Cardiac muscle cell (in vitro differentiated cells and primary cell): Measurements from ENCODE around the gene TSPAN9. TPM values are rescaled to one million over a fixed set of nuclear protein-coding genes. Genes with fewer than 3 reads are reported as not detected.

Experiments used
- DNase-seq, 2 donors: peaks; one replicate each; pipeline versions ENCODE4 v3.0.0 to v3.0.0-alpha.2; 2010 to 2017; ENCODE audit warnings: low read depth in 1 of 2, low spot score in 1 of 2
- H3K27ac ChIP-seq: fragments of 200-600 bp; sonication (generic); 2 replicates; pipeline ENCODE4 v1.5.1; 2016
- H3K27me3 ChIP-seq: fragments of 200-600 bp; sonication (generic); 2 replicates; pipeline ENCODE4 v1.6.0; 2016; ENCODE audit warnings: control low read depth
- H3K36me3 ChIP-seq: fragments of 200-600 bp; sonication (generic); 2 replicates; pipeline ENCODE4 v1.5.1; 2016; ENCODE audit warnings: control low read depth
- H3K4me1 ChIP-seq: fragments of 200-600 bp; sonication (generic); 2 replicates; pipeline ENCODE4 v1.8.1; 2017; ENCODE audit warnings: low read depth, mild to moderate bottlenecking, mixed run types
- H3K4me3 ChIP-seq: fragments of 200-600 bp; sonication (generic); 2 replicates; pipeline ENCODE4 v1.5.1; 2016; ENCODE audit warnings: mild to moderate bottlenecking
- H3K9me3 ChIP-seq: fragments of 200-600 bp; sonication (generic); 2 replicates; pipeline ENCODE4 v1.5.1; 2017; ENCODE audit warnings: low read depth, mild to moderate bottlenecking, control low read depth
- polyA plus RNA-seq: library from polyadenylated mRNA; unstranded; fragments of >200 nt; fragmentation: Nextera tagmentation; extraction: Ambion mirVana; gene quantifications from 2 replicates; pipeline ENCODE4 v1.2.1, GENCODE V29; 2016
- total RNA-seq: library from RNA; depleted of rRNA; stranded (reverse); fragments of >200 nt; gene quantifications from 2 replicates; pipeline ENCODE4 v1.2.3, GENCODE V29; 2016
- TF ChIP-seq, protein P1 (sequence below): IDR thresholded peaks from 2 replicates; pipeline ENCODE4 v1.5.1; 2012; ENCODE audit warnings: low read depth, mild to moderate bottlenecking, low read length

Gene TSPAN9
- total and polyA plus RNA-seq, 2 experiments from 2014 or later: 13.3 to 199 TPM

DNA sequence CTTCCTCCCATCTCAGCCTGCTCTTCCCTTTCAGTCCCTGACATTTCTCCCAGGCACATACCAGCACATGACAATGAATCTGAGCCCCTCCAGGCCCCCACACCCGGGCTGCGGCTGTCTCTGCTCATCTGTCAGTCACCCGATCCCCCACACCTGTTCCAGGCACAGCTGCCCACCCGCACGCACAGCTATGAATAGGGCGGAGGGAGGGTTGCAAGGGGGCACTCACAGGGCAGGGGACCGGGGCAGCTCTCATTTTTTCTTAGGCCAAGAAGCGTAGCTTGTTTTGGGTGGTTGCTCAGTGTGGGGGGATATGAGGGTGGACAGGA lies 43.7 kb upstream of the TSPAN9 start:
- no peak for DNase-seq
- Histone ChIP-seq H3K36me3 (peaks cover 3% of the 10 kb centered on the region), H3K27me3 (no peaks in the 10 kb centered on the region), H3K9me3 (no peaks in the 10 kb centered on the region), H3K27ac (peak overlapping the region; percentile 13), H3K4me1 (peaks cover 13% of the 10 kb centered on the region), H3K4me3 (no peak overlapping the region)
- TF ChIP-seq, protein P1, sequence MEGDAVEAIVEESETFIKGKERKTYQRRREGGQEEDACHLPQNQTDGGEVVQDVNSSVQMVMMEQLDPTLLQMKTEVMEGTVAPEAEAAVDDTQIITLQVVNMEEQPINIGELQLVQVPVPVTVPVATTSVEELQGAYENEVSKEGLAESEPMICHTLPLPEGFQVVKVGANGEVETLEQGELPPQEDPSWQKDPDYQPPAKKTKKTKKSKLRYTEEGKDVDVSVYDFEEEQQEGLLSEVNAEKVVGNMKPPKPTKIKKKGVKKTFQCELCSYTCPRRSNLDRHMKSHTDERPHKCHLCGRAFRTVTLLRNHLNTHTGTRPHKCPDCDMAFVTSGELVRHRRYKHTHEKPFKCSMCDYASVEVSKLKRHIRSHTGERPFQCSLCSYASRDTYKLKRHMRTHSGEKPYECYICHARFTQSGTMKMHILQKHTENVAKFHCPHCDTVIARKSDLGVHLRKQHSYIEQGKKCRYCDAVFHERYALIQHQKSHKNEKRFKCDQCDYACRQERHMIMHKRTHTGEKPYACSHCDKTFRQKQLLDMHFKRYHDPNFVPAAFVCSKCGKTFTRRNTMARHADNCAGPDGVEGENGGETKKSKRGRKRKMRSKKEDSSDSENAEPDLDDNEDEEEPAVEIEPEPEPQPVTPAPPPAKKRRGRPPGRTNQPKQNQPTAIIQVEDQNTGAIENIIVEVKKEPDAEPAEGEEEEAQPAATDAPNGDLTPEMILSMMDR: no peak

DNA sequence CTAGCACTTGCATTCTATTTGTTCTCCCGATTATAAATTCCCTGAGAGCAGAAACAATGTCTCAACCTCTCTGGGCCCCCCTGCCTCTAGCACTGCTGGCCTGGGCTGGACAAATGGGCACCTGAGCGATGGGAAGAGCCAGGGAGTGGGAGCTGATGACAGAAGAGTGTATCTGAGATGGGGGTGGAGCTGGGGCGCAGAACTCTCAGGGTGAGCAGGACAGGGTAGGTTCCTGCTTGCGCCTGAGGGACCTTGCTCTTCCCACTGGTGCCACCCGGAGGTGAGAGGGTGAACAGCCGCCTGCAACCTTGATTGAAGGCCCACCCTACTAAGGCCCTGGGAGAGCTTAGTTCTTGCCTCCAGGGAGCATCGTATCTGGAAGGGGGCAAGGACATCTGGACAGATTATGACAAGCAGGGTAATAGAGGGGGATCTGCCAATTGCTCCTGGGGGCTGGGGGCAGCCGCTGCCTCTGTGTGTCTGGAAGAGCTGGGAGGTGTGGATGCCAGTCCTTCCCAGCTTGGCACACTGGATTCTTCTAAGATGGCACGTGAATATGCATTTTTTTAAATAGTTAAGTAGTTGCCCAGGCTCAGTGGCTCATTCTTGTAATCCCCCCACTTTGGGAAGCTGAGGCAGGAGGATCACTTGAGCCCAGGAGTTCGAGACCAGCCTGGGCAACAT lies 43.0 kb upstream of the TSPAN9 start:
- peaks cover 3% of the 10 kb centered on the region for H3K36me3 ChIP-seq
- peaks cover 13% of the 10 kb centered on the region for H3K4me1 ChIP-seq
- TF ChIP-seq, protein P1: peak; percentile 84
- no peaks in the 10 kb centered on the region for H3K9me3 ChIP-seq
- no peak overlapping the region for H3K4me3 ChIP-seq
- peak overlapping the region; percentile 13 for H3K27ac ChIP-seq
- H3K27me3 ChIP-seq: no peaks in the 10 kb centered on the region
- peak; percentile 76 to 88 for DNase-seq

DNA sequence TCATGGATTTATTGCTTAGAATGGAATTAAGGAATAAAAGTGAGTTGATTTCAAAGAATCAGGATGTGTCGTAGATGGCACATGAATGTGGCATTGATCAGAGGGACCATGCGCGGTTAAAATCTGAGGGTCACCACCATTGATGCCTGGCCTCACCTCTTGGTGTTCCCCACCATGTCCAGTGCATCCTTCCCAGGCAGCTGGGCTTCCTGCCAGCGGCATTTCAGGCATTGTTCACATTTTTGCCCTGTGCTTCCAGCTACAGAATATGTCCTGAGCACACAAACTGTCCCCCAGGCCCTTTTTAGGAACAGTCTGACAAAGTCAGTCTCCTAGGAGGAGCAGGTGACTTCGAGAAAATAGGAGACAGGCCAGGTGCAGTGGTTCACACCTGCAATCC lies 42.0 kb upstream of the TSPAN9 start:
- H3K4me1 ChIP-seq: peaks cover 13% of the 10 kb centered on the region

DNA sequence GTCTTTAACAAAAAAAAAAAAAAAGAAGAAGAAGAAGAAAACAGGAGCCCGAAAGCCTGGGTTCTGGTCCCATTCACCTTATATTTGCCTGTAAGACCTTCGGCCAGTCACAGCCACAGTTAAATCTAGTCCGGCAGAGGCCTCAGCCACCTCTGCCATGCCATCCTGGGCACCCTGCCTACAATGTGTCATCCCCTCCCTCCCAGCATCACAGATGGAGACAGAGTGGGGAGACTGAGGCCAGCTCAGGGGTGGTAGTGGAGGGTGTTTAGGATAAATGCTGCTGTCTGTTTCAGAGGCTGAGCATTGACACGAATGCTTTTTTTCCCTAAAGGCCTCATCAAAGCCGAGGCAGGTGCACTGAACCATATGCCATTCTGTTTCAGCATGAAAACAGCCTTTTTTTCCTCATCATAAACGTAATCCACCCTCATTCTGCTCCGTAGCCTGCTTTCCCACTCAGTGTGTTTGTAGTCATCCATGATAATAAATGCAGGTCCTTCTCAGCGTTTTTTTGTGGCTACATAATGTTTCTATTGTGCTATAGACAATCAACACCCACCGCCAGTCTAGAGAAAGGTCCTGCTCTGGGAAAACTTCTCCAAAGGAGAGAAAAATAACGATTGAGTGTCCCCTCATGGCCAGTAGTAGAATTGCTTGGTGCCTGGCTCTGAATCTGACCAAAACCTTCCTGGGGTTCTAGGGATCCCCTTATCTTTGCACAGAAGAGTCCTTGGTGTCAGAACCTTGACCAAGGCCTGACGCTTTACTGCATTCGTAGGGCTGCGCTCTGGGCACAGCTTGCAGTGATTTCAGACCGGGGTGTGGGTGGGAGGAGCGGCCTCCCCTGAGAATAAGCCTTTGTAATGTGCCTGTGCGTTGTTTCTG lies 41.1 kb upstream of the TSPAN9 start:
- Histone ChIP-seq H3K4me1 (peaks cover 13% of the 10 kb centered on the region), H3K27ac (no peak overlapping the region), H3K36me3 (peaks cover 3% of the 10 kb centered on the region), H3K27me3 (no peaks in the 10 kb centered on the region), H3K4me3 (no peak overlapping the region), H3K9me3 (no peaks in the 10 kb centered on the region)
- DNase-seq: peak; percentile 32 to 34
- TF ChIP-seq, protein P1: peak; percentile 53

More for the DNA sequence above, 42.0 kb upstream of the TSPAN9 start:
- Histone ChIP-seq H3K4me3 (no peak overlapping the region), H3K36me3 (peaks cover 3% of the 10 kb centered on the region), H3K9me3 (no peaks in the 10 kb centered on the region), H3K27me3 (no peaks in the 10 kb centered on the region), H3K27ac (peak overlapping the region; percentile 50)
- peak; percentile 31 for DNase-seq
- TF ChIP-seq, protein P1: no peak

DNA sequence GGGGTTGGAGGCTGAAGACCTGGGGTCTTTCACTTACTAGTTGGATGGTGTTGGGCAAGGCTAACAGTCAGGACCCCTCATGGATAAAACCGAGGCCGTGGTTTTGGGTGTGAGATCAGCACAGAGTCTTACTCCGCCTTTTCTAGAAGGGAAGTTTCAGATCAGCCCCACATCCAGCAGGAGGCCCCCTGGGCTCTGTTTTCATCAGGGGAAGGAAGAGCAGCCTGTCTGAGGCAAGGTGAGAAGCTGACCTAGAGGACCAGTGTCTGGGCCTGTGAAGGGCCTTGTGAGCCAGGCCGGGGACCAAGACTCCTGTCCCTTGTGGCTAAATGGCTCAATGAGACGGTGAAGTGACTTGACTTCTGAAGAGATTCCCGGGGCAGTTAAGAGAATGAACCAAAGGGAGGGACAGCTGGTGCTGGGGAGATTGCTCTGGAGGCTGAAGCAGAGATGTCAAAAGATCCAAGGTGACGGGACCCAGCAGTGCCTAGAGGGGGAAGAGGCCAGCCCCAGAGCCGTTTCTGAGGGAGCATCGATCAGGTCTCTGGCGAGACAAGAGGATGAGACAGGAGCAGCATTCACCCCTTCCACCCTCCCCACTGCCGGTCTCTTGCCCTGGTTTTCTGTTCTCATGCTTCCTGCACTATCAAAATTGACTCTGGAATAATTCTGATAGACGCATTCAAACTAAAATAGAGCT lies 40.1 kb upstream of the TSPAN9 start:
- DNase-seq: no peak
- H3K27me3 ChIP-seq: no peaks in the 10 kb centered on the region
- H3K4me3 ChIP-seq: no peak overlapping the region
- peaks cover 13% of the 10 kb centered on the region for H3K4me1 ChIP-seq
- no peak overlapping the region for H3K27ac ChIP-seq
- peaks cover 3% of the 10 kb centered on the region for H3K36me3 ChIP-seq
- H3K9me3 ChIP-seq: no peaks in the 10 kb centered on the region
- TF ChIP-seq, protein P1: no peak
